ENCODE measurements around the gene OGFOD2. TPM values are rescaled to one million over a fixed set of nuclear protein-coding genes. Genes with fewer than 3 reads are reported as not detected.

Gene OGFOD2
- total RNA-seq, 3 donors from 2014 or later (not counting 1 experiment from before 2014, with no cell fraction given): 16.6 to 23.7 (median 20.7) TPM

- DNase-seq (no peak), ATAC-seq (no peak)
- TF ChIP-seq, protein P1, sequence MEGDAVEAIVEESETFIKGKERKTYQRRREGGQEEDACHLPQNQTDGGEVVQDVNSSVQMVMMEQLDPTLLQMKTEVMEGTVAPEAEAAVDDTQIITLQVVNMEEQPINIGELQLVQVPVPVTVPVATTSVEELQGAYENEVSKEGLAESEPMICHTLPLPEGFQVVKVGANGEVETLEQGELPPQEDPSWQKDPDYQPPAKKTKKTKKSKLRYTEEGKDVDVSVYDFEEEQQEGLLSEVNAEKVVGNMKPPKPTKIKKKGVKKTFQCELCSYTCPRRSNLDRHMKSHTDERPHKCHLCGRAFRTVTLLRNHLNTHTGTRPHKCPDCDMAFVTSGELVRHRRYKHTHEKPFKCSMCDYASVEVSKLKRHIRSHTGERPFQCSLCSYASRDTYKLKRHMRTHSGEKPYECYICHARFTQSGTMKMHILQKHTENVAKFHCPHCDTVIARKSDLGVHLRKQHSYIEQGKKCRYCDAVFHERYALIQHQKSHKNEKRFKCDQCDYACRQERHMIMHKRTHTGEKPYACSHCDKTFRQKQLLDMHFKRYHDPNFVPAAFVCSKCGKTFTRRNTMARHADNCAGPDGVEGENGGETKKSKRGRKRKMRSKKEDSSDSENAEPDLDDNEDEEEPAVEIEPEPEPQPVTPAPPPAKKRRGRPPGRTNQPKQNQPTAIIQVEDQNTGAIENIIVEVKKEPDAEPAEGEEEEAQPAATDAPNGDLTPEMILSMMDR (IDR thresholded peaks at IDR 0.05): no peak
- Mint-ChIP-seq H3K27me3 (ENCODE audit: low read depth in 2 of 2) (no peaks in the 10 kb centered on the region), H3K9me3 (no peaks in the 10 kb centered on the region), H3K36me3 (no peaks in the 10 kb centered on the region), H3K27ac (no peak overlapping the region), H3K4me1 (peaks cover 0 to 5% of the 10 kb centered on the region in 2 donors), H3K4me3 (no peak overlapping the region)
- Histone ChIP-seq H3K36me3 (ENCODE audit: control insufficient read depth, insufficient read depth, low read length) (peaks cover 39% of the 10 kb centered on the region), H3K4me3 (ENCODE audit: low read length) (no peak overlapping the region), H3K4me1 (ENCODE audit: control insufficient read depth, insufficient read depth, low read length) (no peaks in the 10 kb centered on the region), H3K27me3 (ENCODE audit: control insufficient read depth, insufficient read depth, low read length) (no peaks in the 10 kb centered on the region), H3K9me3 (ENCODE audit: control insufficient read depth, insufficient read depth, low read length) (no peaks in the 10 kb centered on the region), H3K27ac (ENCODE audit: low read length) (no peak overlapping the region)
- WGBS (ENCODE audit: insufficient coverage): 92% methylated on average over 14 of the region's 14 CpGs
- intact Hi-C loops (cut with micrococcal nuclease): no loop called here
Observed at GRCh38 chr12:123004287-123004686, 29.2 kb downstream of the OGFOD2 start.

DNA sequence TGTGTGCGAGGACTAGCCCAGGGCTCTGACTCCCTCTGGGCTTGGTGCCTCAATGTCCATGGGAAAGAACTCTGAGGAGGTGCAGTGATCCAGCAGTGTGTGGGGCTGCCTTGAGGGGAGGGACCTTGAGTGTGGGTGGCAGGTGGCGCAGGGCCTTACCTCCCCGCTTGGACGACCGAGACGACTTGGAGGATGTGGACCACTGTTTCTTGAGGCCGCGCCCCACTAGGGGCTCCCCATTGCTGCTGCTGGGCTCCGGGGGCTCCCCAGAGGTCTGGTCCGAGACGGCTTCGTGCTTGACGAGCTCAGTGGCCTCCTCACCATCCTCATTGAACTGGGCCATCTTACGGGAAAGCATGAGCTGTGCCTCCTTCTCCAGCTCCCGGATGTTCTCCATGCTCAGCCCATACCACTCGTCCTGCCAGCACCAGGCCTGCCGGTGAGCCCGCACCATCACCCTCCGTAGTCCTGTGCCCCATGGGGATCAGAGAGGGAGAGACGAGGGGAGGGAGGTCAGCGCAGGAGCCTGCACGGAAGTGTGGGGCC, 30.1 kb downstream of the OGFOD2 start:
- DNase-seq (no peak), ATAC-seq (no peak)
- no peak overlapping the region for H3K4me3 ChIP-seq (ENCODE audit: low read length)
- H3K4me1 ChIP-seq (ENCODE audit: control insufficient read depth, insufficient read depth, low read length): no peaks in the 10 kb centered on the region
- no peak overlapping the region for H3K27ac Mint-ChIP-seq
- no peaks in the 10 kb centered on the region for H3K36me3 Mint-ChIP-seq
- H3K4me1 Mint-ChIP-seq: peaks cover 0 to 5% of the 10 kb centered on the region in 2 donors
- H3K27me3 ChIP-seq (ENCODE audit: control insufficient read depth, insufficient read depth, low read length): no peaks in the 10 kb centered on the region
- no peaks in the 10 kb centered on the region for H3K9me3 Mint-ChIP-seq
- peaks cover 40% of the 10 kb centered on the region for H3K36me3 ChIP-seq (ENCODE audit: control insufficient read depth, insufficient read depth, low read length)
- TF ChIP-seq, protein P1 (IDR thresholded peaks at IDR 0.05): no peak
- no peak overlapping the region for H3K27ac ChIP-seq (ENCODE audit: low read length)
- 96% methylated on average over 22 of the region's 22 CpGs for WGBS (ENCODE audit: insufficient coverage)
- intact Hi-C loops (cut with micrococcal nuclease): no loop called here
- H3K27me3 Mint-ChIP-seq (ENCODE audit: low read depth in 2 of 2): no peaks in the 10 kb centered on the region
- H3K9me3 ChIP-seq (ENCODE audit: control insufficient read depth, insufficient read depth, low read length): no peaks in the 10 kb centered on the region
- no peak overlapping the region for H3K4me3 Mint-ChIP-seq

DNA sequence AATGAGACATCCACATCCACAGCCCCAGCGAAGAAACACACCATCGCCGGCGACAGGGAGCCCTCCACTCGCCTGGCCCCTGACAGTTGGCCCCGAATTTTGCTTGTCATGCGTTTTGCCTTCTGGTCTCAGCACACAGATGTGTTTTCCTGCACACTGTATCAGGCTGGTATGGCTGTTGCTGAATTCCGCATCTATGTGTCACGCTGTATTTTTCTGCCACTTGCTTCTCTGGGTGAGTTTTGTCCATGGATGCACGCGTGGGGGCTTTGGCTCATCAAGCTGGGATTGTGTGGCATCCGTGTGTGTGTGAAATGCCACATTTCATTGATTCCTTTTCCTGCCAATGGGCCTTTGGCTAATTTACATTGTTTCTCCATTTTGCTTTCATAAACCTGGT, 31.9 kb downstream of the OGFOD2 start:
- ATAC-seq: no peak
- TF ChIP-seq, protein P1 (IDR thresholded peaks at IDR 0.05): no peak
- H3K4me3 Mint-ChIP-seq: no peak overlapping the region

DNA sequence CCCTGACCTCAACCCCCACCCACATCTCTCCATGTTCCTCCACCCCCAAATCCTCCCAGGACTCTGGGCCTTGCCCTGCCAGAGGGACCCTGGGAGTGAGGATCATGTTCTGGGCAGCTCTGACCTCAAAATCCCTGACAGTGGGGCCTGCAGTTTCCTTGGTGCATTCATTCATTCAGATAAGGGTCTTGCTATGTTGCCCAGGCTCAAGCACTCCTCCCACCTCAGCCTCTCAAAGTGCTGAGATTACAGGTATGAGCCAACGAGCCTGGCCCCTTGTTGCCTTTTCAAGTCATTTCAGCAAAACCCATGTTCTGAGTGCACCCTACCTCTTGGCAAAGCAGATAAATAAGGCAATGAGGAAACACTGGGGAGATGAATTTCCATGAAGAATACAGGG, 35.1 kb downstream of the OGFOD2 start:
- no peaks in the 10 kb centered on the region for H3K9me3 ChIP-seq (ENCODE audit: control insufficient read depth, insufficient read depth, low read length)
- Mint-ChIP-seq H3K9me3 (no peaks in the 10 kb centered on the region), H3K36me3 (no peaks in the 10 kb centered on the region), H3K4me3 (no peak overlapping the region), H3K27ac (peak overlapping the region in 1 of 2 donors; percentile 46), H3K27me3 (ENCODE audit: low read depth in 2 of 2) (no peaks in the 10 kb centered on the region), H3K4me1 (peaks cover 0 to 5% of the 10 kb centered on the region in 2 donors)
- DNase-seq: no peak
- no peak for ATAC-seq
- 67% methylated on average over 1 of the region's 1 CpG for WGBS (ENCODE audit: insufficient coverage)
- no peaks in the 10 kb centered on the region for H3K27me3 ChIP-seq (ENCODE audit: control insufficient read depth, insufficient read depth, low read length)
- TF ChIP-seq, protein P1 (IDR thresholded peaks at IDR 0.05): no peak
- H3K27ac ChIP-seq (ENCODE audit: low read length): no peak overlapping the region
- intact Hi-C loops (cut with micrococcal nuclease): no loop called here
- no peaks in the 10 kb centered on the region for H3K4me1 ChIP-seq (ENCODE audit: control insufficient read depth, insufficient read depth, low read length)
- H3K36me3 ChIP-seq (ENCODE audit: control insufficient read depth, insufficient read depth, low read length): peaks cover 41% of the 10 kb centered on the region
- H3K4me3 ChIP-seq (ENCODE audit: low read length): no peak overlapping the region

More for the DNA sequence above, 31.9 kb downstream of the OGFOD2 start:
- Mint-ChIP-seq H3K9me3 (no peaks in the 10 kb centered on the region), H3K27me3 (ENCODE audit: low read depth in 2 of 2) (no peaks in the 10 kb centered on the region), H3K36me3 (no peaks in the 10 kb centered on the region), H3K4me1 (peaks cover 0 to 5% of the 10 kb centered on the region in 2 donors), H3K27ac (no peak overlapping the region)
- H3K27me3 ChIP-seq (ENCODE audit: control insufficient read depth, insufficient read depth, low read length): no peaks in the 10 kb centered on the region
- intact Hi-C loops (cut with micrococcal nuclease): no loop called here
- DNase-seq: no peak
- H3K4me1 ChIP-seq (ENCODE audit: control insufficient read depth, insufficient read depth, low read length): no peaks in the 10 kb centered on the region
- no peak overlapping the region for H3K4me3 ChIP-seq (ENCODE audit: low read length)
- H3K9me3 ChIP-seq (ENCODE audit: control insufficient read depth, insufficient read depth, low read length): no peaks in the 10 kb centered on the region
- no peak overlapping the region for H3K27ac ChIP-seq (ENCODE audit: low read length)
- peaks cover 45% of the 10 kb centered on the region for H3K36me3 ChIP-seq (ENCODE audit: control insufficient read depth, insufficient read depth, low read length)
- WGBS (ENCODE audit: insufficient coverage): 86% methylated on average over 12 of the region's 12 CpGs

All from natural killer cell (primary cell).